ENCODE results near the gene RUSF1.
A peak's percentile ranks its signal among the peaks of the same experiment; 100 is the strongest.
"Not testable (repeated sequence)": the region's sequence is repeated elsewhere in the genome, so short reads cannot be mapped to it uniquely, and the experiment has no call there.

Gene RUSF1

DNA sequence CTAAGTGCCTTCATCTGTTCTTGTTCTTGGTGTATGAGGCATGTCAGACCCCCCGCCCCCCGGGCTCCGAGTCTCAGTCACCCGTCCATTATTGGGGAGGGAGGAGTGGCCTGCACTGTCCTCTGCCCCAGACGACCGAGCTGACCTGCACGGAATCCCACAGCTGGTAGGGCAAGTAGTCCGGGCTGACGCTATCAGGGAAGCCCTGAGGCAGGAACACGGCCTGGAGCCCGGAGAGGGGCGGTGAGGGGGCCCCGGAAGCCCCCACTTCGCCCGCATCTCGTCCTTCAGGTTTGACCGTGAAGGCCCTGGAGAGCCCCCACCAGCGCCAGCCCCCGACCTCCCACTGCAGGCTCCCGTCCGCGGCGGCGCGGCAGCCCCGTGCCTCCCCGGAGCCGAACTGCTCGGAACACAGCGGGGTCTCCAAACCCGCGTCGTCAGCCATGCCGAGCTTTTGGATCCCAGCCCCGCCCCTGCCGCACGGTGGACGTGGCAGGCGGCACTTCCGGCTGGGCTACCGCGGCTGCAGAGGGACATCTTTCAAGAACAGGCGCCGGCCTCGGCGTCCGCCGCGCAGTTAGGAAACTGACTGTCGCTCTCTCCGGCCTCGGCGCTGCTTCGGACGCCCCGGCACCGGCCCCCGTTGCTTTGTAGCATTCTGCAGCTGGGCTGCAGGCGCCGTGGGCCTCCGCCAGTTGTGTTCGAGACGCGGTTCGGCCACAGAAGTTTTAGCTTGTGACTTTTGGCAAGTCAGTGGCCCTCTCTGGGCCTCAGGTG lies at the start of gene RUSF1:
Gene RUSF1, minus strand, starts transcription at position 463 of the 777 bp plus-strand sequence. Its CDS starts 18 bp downstream, at position 445.
- no peaks in the 10 kb centered on the region for H3K27me3 Mint-ChIP-seq
- peaks cover 2% of the 10 kb centered on the region for H3K36me3 Mint-ChIP-seq
- peak within 1 kb of the TSS; percentile 96 for H3K4me3 Mint-ChIP-seq
- peaks cover 53% of the 10 kb centered on the region for H3K4me1 Mint-ChIP-seq
- peak within 1 kb of the TSS; percentile 96 for H3K27ac Mint-ChIP-seq
- H3K9me3 Mint-ChIP-seq = no peaks in the 10 kb centered on the region

DNA sequence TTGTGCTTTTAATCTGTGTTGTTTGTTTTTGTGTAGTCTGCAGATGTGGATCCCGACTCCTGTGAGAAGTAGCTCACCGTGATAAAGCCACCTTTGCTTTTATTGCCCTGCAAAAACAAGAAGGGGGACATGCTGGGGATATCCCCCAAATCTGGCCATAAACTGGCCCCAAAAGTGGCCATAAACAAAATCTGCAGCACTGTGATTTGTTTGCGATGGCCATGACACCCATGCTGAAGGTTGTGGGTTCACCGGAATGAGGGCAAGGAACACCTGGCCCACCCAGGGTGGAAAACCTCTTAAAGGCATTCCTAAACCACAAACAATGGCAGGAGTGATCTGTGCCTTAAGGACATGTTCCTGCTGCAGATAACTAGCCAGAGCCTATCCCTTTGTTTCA lies 34.6 kb upstream of the RUSF1 start:
- H3K4me3 Mint-ChIP-seq = no peak overlapping the region
- H3K9me3 Mint-ChIP-seq = peaks cover 5% of the 10 kb centered on the region
- H3K4me1 Mint-ChIP-seq = peaks cover 12% of the 10 kb centered on the region
- H3K36me3 Mint-ChIP-seq = peaks cover 3% of the 10 kb centered on the region
- peaks cover 19% of the 10 kb centered on the region for H3K27me3 Mint-ChIP-seq
- H3K27ac Mint-ChIP-seq = no peak overlapping the region

GRCh38 chr16:31539762-31540161 lies 31.6 kb upstream of the RUSF1 start:
- H3K36me3 Mint-ChIP-seq, H3K9me3 Mint-ChIP-seq, H3K27ac Mint-ChIP-seq, H3K4me3 Mint-ChIP-seq: not testable (repeated sequence)
- Mint-ChIP-seq H3K4me1 (peaks cover 17% of the 10 kb centered on the region), H3K27me3 (peaks cover 27% of the 10 kb centered on the region)

DNA sequence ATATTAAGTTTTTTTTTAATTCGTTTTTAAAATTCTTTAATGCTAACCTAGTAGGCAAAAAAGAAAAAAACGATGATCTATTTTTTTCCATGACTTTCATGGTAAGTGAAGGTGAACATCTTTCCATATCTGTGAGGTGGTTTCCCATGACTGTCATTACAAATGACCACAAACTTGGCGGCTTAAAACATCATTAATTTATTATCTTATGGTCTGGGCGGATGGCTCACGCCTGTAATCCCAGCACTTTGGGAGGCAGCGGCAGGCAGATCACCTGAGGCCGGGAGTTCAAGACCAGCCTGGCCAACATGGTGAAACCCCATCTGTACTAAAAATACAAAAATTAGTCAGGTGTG lies 30.0 kb upstream of the RUSF1 start:
- Mint-ChIP-seq H3K27me3 (peaks cover 32% of the 10 kb centered on the region), H3K27ac (peak overlapping the region; percentile 23), H3K4me3 (peak overlapping the region; percentile 68), H3K4me1 (peaks cover 17% of the 10 kb centered on the region)
- not testable (repeated sequence) for H3K9me3 Mint-ChIP-seq, H3K36me3 Mint-ChIP-seq

- H3K27me3 Mint-ChIP-seq = peaks cover 32% of the 10 kb centered on the region
- H3K4me1 Mint-ChIP-seq = peaks cover 17% of the 10 kb centered on the region
- H3K36me3 Mint-ChIP-seq = peaks cover 3% of the 10 kb centered on the region
- H3K9me3 Mint-ChIP-seq = peaks cover 5% of the 10 kb centered on the region
- peak overlapping the region; percentile 68 for H3K4me3 Mint-ChIP-seq
- no peak overlapping the region for H3K27ac Mint-ChIP-seq
Measured at GRCh38 chr16:31537362-31538242, 29.4 kb upstream of the RUSF1 start.

DNA sequence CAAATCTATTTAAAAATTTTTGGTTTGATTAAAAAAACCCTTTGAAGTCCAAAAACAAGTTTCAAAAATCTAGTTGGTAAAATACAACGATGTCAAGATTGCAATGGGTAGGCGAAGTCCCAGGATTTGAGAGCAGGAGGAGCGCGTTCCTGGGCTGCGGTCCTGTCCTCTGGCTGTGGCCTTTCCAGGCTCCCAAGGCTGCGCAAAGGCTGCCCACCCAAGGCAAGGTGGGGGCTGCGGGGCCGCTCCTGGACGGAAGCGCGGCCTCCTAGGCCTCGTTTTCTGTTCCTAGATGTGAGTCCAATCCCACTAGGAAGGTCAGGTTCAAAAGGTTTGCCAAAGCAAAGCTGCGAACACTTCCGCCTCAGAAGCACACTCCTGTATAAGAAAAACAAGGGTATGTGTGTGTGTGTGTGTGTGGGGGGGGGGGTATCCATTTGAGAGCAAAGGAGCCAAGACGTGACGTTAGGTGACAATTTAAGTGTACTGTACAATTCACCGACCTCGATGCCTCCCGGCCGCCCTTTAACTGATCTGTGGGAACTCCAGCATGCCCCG lies 28.7 kb upstream of the RUSF1 start:
- no peaks in the 10 kb centered on the region for H3K9me3 Mint-ChIP-seq
- H3K36me3 Mint-ChIP-seq = no peaks in the 10 kb centered on the region
- H3K4me1 Mint-ChIP-seq = peaks cover 17% of the 10 kb centered on the region
- peaks cover 32% of the 10 kb centered on the region for H3K27me3 Mint-ChIP-seq
- no peak overlapping the region for H3K27ac Mint-ChIP-seq
- no peak overlapping the region for H3K4me3 Mint-ChIP-seq

- peaks cover 29% of the 10 kb centered on the region for H3K27me3 Mint-ChIP-seq
- H3K4me1 Mint-ChIP-seq = peaks cover 17% of the 10 kb centered on the region
- H3K36me3 Mint-ChIP-seq = no peaks in the 10 kb centered on the region
- no peak overlapping the region for H3K4me3 Mint-ChIP-seq
- H3K27ac Mint-ChIP-seq = no peak overlapping the region
- H3K9me3 Mint-ChIP-seq = no peaks in the 10 kb centered on the region
Measured at GRCh38 chr16:31535737-31536136, 27.5 kb upstream of the RUSF1 start.

DNA sequence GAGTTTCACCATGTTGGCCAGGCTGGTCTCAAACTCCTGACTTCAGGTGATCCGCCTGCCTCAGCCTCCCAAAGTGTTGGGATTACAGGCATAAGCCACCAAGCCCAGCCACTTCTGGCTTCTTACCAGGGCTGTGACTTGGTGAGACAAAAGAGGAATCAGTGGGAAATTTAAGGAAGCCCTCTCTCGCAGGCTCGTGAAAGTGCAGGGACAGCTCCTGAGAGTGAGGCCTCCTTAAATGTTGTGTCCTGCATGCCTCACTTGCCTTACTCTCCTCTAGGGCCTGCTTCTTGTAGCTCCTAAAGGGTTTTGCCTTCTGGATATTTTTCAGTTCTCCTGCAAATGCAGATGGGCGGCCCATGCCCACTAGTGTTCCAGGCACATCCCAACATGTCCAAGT lies 24.7 kb upstream of the RUSF1 start:
- Mint-ChIP-seq H3K9me3 (no peaks in the 10 kb centered on the region), H3K36me3 (no peaks in the 10 kb centered on the region), H3K27me3 (peaks cover 19% of the 10 kb centered on the region), H3K4me1 (peaks cover 20% of the 10 kb centered on the region), H3K27ac (no peak overlapping the region), H3K4me3 (no peak overlapping the region)

GRCh38 chr16:31532120-31532519 lies 23.9 kb upstream of the RUSF1 start:
- Mint-ChIP-seq H3K36me3 (no peaks in the 10 kb centered on the region), H3K4me3 (no peak overlapping the region), H3K27ac (no peak overlapping the region), H3K27me3 (peaks cover 17% of the 10 kb centered on the region), H3K9me3 (no peaks in the 10 kb centered on the region), H3K4me1 (peaks cover 22% of the 10 kb centered on the region)

GRCh38 chr16:31531096-31531495 lies 22.9 kb upstream of the RUSF1 start:
- H3K4me1 Mint-ChIP-seq = peaks cover 22% of the 10 kb centered on the region
- no peaks in the 10 kb centered on the region for H3K36me3 Mint-ChIP-seq
- H3K9me3 Mint-ChIP-seq = no peaks in the 10 kb centered on the region
- H3K4me3 Mint-ChIP-seq = no peak overlapping the region
- peaks cover 16% of the 10 kb centered on the region for H3K27me3 Mint-ChIP-seq
- no peak overlapping the region for H3K27ac Mint-ChIP-seq

DNA sequence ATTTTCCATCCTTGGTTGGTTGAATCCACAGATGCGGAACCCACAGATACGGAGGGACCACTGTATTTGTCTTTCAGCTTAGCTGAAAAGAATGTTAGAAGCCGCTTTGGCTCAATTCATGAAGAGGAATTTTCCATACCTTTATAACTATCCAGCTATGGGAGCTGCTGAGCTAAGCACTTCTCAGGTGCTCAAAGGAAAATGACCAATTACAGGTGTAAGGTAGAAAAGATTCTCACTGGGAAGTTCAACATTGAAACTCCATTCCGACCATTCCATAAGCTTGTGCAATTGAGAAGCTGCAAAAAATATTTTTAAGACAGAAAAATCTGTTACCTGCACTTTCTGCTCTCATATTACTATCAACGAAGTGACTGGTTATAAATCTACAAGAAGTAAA lies 22.2 kb upstream of the RUSF1 start:
- Mint-ChIP-seq H3K4me1 (peaks cover 19% of the 10 kb centered on the region), H3K9me3 (no peaks in the 10 kb centered on the region), H3K36me3 (no peaks in the 10 kb centered on the region), H3K4me3 (no peak overlapping the region), H3K27me3 (peaks cover 10% of the 10 kb centered on the region), H3K27ac (no peak overlapping the region)

DNA sequence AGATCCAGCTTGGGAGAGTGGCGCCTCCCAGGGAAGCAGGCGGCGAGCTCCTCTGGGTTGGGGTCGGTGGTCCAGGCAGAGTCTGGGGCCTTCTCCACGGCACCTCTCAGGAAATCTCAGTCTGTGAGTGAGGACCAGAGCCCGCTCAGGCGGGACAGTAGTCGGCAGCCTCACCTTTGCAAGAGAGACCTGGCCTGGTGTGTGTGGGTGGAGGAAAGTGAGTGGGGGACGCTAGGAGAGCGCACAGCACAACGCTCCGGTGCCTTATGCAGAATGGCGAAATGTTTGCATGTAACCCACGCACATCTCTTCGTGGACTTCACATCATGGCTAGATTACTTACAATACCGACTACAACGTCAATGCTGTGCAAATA lies 21.7 kb upstream of the RUSF1 start:
- H3K4me3 Mint-ChIP-seq = no peak overlapping the region
- no peaks in the 10 kb centered on the region for H3K36me3 Mint-ChIP-seq
- no peaks in the 10 kb centered on the region for H3K9me3 Mint-ChIP-seq
- H3K27ac Mint-ChIP-seq = peak overlapping the region; percentile 42
- H3K4me1 Mint-ChIP-seq = peaks cover 19% of the 10 kb centered on the region
- H3K27me3 Mint-ChIP-seq = peaks cover 10% of the 10 kb centered on the region

DNA sequence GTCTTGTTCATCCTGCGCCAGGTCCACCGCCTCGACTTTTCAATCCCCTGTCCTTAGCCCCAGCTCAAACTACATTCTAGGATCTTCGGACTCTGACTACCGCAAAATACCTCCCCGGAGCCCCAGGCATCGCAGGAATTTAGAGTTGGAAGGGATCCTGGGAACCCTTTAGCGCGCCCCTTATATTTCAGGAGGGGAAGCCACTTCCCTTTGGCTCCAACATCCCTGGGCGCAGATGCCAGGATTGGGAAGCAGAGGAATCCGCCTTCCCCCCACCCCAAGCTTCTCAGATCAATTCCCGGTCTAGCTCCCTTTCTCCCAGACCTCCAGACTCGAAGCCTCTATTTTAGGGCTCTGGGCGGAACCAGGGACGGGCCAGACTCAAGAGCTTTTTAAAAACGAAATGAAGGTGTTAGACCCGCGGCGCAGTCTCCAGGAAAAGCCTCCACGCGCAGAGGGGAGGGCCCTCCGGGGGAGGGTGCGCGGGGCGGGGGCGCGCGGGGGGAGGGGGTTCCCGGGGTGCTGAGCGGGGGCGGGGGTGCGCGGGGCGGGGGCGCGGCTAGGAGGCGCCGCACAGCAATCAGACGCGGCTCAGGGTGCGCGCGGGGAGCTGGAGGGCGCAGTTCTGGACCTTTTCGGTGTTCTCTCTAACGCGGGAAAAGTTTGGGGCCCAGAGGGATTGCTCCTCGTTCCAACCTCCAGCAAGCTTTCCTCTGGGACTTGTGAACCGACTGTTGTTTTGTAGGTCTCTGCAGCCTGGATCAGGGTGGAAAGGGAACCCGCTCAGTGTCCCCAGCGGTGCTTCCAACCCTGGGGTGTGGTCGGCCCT lies 21.1 kb upstream of the RUSF1 start:
- Mint-ChIP-seq H3K4me3 (peak overlapping the region; percentile 63), H3K36me3 (no peaks in the 10 kb centered on the region), H3K4me1 (peaks cover 19% of the 10 kb centered on the region), H3K27me3 (peaks cover 9% of the 10 kb centered on the region), H3K27ac (no peak overlapping the region), H3K9me3 (no peaks in the 10 kb centered on the region)

DNA sequence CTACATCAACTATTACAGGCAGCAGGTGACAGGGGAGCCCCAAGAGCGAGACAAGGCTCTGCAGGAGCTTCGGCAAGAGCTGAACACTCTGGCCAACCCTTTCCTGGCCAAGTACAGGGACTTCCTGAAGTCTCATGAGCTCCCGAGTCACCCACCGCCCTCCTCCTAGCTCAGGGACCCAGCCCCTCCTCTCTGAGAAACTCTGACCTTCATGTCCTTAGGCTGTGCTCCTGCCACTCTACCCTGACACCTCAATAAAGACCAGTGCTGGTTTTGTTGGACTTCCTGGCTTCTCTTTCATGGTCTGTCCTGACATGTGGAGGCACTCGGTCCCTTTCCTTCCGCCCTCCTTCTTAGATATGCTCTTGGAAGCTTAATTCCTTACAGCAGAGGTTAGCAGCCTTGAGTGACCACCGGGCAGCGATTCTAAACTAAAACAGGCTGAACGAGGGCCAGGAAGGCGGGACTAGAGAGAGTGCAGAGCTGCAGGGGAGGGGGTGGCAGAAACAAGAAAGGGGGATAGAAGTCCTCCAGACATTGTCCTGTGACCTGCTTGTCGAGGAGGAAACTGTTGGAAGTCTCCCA lies 20.4 kb upstream of the RUSF1 start:
- H3K9me3 Mint-ChIP-seq = no peaks in the 10 kb centered on the region

DNA sequence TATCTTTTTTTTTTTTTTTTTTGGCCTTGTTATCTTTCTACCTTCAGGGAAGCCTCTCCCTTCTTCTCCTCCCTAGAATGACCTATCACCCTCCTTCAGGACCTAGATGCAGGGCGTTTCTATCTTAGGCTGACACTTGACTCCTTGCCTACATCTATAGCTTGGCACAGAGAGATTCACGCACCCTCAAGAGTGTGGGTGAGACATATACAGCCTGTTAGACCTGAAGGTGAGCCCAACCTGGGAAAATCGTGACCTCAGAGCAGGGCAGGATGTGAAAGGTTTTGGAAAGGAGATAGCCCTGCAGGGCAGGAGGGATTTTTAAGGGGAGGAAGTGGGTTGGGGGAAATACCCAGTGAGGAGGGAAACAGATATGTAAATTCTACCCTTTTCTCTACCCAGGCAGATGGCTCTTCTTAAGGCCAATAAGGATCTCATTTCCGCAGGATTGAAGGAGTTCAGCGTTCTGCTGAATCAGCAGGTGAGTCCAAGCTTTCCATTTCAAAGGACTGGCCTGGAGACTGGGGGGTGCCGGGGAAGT lies 19.6 kb upstream of the RUSF1 start, which contains the start of gene AHSP:
Gene AHSP, plus strand, starts transcription at position 167 of the 541 bp plus-strand sequence. Its CDS starts 240 bp downstream, at position 407.
- Mint-ChIP-seq H3K4me3 (peak within 1 kb of the TSS; percentile 28), H3K27ac (peak within 1 kb of the TSS; percentile 19)

More for the DNA sequence above, 20.4 kb upstream of the RUSF1 start:
- no peaks in the 10 kb centered on the region for H3K36me3 Mint-ChIP-seq
- H3K27me3 Mint-ChIP-seq = peaks cover 5% of the 10 kb centered on the region
- H3K27ac Mint-ChIP-seq = no peak overlapping the region
- peaks cover 19% of the 10 kb centered on the region for H3K4me1 Mint-ChIP-seq
- peak overlapping the region; percentile 28 for H3K4me3 Mint-ChIP-seq

More for the DNA sequence above, 19.6 kb upstream of the RUSF1 start, which contains the start of gene AHSP:
- H3K9me3 Mint-ChIP-seq = no peaks in the 10 kb centered on the region
- peaks cover 5% of the 10 kb centered on the region for H3K27me3 Mint-ChIP-seq
- no peaks in the 10 kb centered on the region for H3K36me3 Mint-ChIP-seq
- peaks cover 19% of the 10 kb centered on the region for H3K4me1 Mint-ChIP-seq
